B cell (primary cell): ENCODE results near the gene TENM4. TPM values are rescaled to one million over a fixed set of nuclear protein-coding genes. Genes with fewer than 3 reads are reported as not detected.

ENCODE experiments used
- ATAC-seq: fragments of 200-7000 bp; cut with Tn5 transposase; one replicate; pipeline ENCODE4 v1.10.0; 2021; ENCODE audit warnings: low read depth, mild to moderate bottlenecking, moderate number of reproducible peaks, moderate library complexity
- CTCF ChIA-PET: fragments of 350-600 bp; sonication (Branson Sonifier 250); formaldehyde crosslinking; loops from one replicate; lab custom pipeline; 2021; ENCODE audit warnings: antibody characterized with exemption, inconsistent platforms; lab: Charles Lee
- POLR2A ChIA-PET: fragments of 350-600 bp; sonication (Branson Sonifier 250); formaldehyde crosslinking; loops from one replicate; lab custom pipeline; 2021; ENCODE audit warnings: antibody characterized with exemption; lab: Charles Lee
- DNase-seq: peaks from one replicate; pipeline ENCODE4 v3.0.0; 2013
- H2AFZ ChIP-seq: 2 replicates; pipeline ENCODE4 v1.6.1; 2012; ENCODE audit warnings: mild to moderate bottlenecking, low read depth, low read length; ENCODE audit not compliant: insufficient read depth, poor library complexity, severe bottlenecking
- H3K27ac ChIP-seq, 2 donors: 1 replicate in 1 of 2; 2 replicates in 1 of 2; pipeline ENCODE4 v1.5.1; 2012 to 2013; ENCODE audit warnings: low read length in 2 of 2, mild to moderate bottlenecking in 2 of 2, moderate library complexity in 1 of 2
- H3K27me3 ChIP-seq, 4 experiments: fragments of 200-600 bp in 1 of 4; sonication (generic) in 1 of 4; replicated peaks in 1 of 4; 1 replicate in 2 of 4; 2 replicates in 2 of 4; pipeline versions ENCODE4 v1.6.1 to v1.7.0; 2013 to 2016; ENCODE audit warnings: low read length in 3 of 4, mild to moderate bottlenecking in 2 of 4, mixed read lengths in 1 of 4, moderate library complexity in 1 of 4; ENCODE audit not compliant: insufficient read depth in 4 of 4, control insufficient read depth in 3 of 4; ENCODE audit errors: control extremely low read depth in 1 of 4
- H3K36me3 ChIP-seq, 2 experiments: replicated peaks in 1 of 2; 1 replicate in 1 of 2; 2 replicates in 1 of 2; pipeline versions ENCODE4 v1.6.1 to v1.7.1; 2013; ENCODE audit warnings: low read length in 1 of 2; ENCODE audit not compliant: insufficient read depth in 2 of 2, control insufficient read depth in 1 of 2; ENCODE audit errors: control extremely low read depth in 1 of 2, extremely low read depth in 1 of 2
- H3K4me1 ChIP-seq, 2 donors: fragments of 200-600 bp in 1 of 2; sonication (generic) in 1 of 2; 1 replicate in 1 of 2; 2 replicates in 1 of 2; pipeline versions ENCODE4 v1.5.1 to v1.6.1; 2013 to 2017; ENCODE audit warnings: low read length in 2 of 2; ENCODE audit not compliant: control insufficient read depth in 2 of 2, insufficient read depth in 2 of 2
- H3K4me2 ChIP-seq: replicated peaks from 2 replicates; pipeline ENCODE3; 2012; ENCODE audit warnings: mild to moderate bottlenecking, low read depth, low read length; ENCODE audit not compliant: poor library complexity, severe bottlenecking
- H3K4me3 ChIP-seq, 5 experiments: fragments of 200-600 bp in 1 of 5; sonication (generic) in 1 of 5; 1 replicate in 3 of 5; 2 replicates in 2 of 5; pipeline versions ENCODE4 v1.5.1 to v1.7.0; 2011 to 2016; ENCODE audit warnings: low read length in 4 of 5, mild to moderate bottlenecking in 4 of 5, low read depth in 2 of 5, control low read depth in 1 of 5, moderate library complexity in 1 of 5; ENCODE audit not compliant: insufficient read depth in 1 of 5; ENCODE audit errors: control extremely low read depth in 1 of 5, extremely low read depth in 1 of 5
- H3K79me2 ChIP-seq: fragments of 200-600 bp; sonication (generic); one replicate; pipeline ENCODE4 v1.6.0; 2016; ENCODE audit warnings: low read length; ENCODE audit not compliant: control insufficient read depth, insufficient read depth
- H3K9ac ChIP-seq: fragments of 200-600 bp; sonication (generic); 2 replicates; pipeline ENCODE4 v1.6.1; 2017; ENCODE audit warnings: mild to moderate bottlenecking, low read length, moderate library complexity
- H3K9me3 ChIP-seq, 3 donors: one replicate each; pipeline versions ENCODE4 v1.6.1 to v1.7.1; 2013; ENCODE audit warnings: low read length in 2 of 3; ENCODE audit not compliant: control insufficient read depth in 2 of 3, insufficient read depth in 1 of 3; ENCODE audit errors: control extremely low read depth in 1 of 3
- H4K20me1 ChIP-seq: 2 replicates; pipeline ENCODE4 v1.6.0; 2012; ENCODE audit warnings: mild to moderate bottlenecking, low read length; ENCODE audit not compliant: insufficient read depth, control insufficient read depth, poor library complexity, severe bottlenecking
- H3K27ac Mint-ChIP-seq: one replicate; pipeline ENCODE4 v1.8.0; 2021; ENCODE audit warnings: mixed read lengths
- H3K27me3 Mint-ChIP-seq: one replicate; pipeline ENCODE4 v1.8.0; 2021; ENCODE audit warnings: mixed read lengths
- H3K4me1 Mint-ChIP-seq: one replicate; pipeline ENCODE4 v1.8.0; 2021; ENCODE audit warnings: mixed read lengths
- H3K4me3 Mint-ChIP-seq: one replicate; pipeline ENCODE4 v1.8.0; 2021; ENCODE audit warnings: mixed read lengths
- H3K9me3 Mint-ChIP-seq: one replicate; pipeline ENCODE4 v1.8.0; 2022; ENCODE audit warnings: mixed read lengths; ENCODE audit not compliant: insufficient read depth
- CTCF ChIP-seq: fragments of 200-600 bp; IDR thresholded peaks from one replicate; pipeline ENCODE4 v1.8.0; 2022; ENCODE audit warnings: antibody characterized with exemption, mild to moderate bottlenecking
- EZH2 ChIP-seq: IDR thresholded peaks from 2 replicates; pipeline ENCODE4 v1.6.1; 2012; ENCODE audit warnings: borderline replicate concordance, low read depth, mild to moderate bottlenecking, moderate library complexity, low read length; ENCODE audit not compliant: insufficient read depth, poor library complexity, severe bottlenecking
- WGBS: methylation state at CpG from one replicate; pipeline ENCODE4 v1.1.5; 2013; ENCODE audit warnings: missing lambda C conversion rate; ENCODE audit not compliant: insufficient coverage; 5-methylcytosine and 5-hydroxymethylcytosine counted together
- intact Hi-C: fragments of 100-400 bp; cut with micrococcal nuclease; formaldehyde crosslinking; loops from one replicate; pipeline ENCODE4 v1.10.0; 2022
- polyA plus RNA-seq: library from polyadenylated mRNA; depleted of rRNA; stranded (reverse); fragments of >200 nt; gene quantifications from 2 replicates; pipeline ENCODE4 v1.2.3, GENCODE V29; 2012
- total RNA-seq, 2 donors: library from RNA; stranded (reverse); fragments of 120-200 nt in 1 of 2; gene quantifications; 1 replicate in 1 of 2; 2 replicates in 1 of 2; pipeline versions ENCODE4 v1.2.3 to v1.2.4, GENCODE V29; 2013 to 2022

TENM4 gene
- total and polyA plus RNA-seq, 2 donors (not counting 1 experiment from before 2014, with no cell fraction given) = 0.09 to 5.7 TPM

GRCh38 chr11:79423736-79424135 lies 17.1 kb downstream of the TENM4 start:
- H3K27me3 Mint-ChIP-seq = peaks cover 11% of the 10 kb centered on the region
- Histone ChIP-seq H2AFZ (no peak overlapping the region), H3K36me3 (no peaks in the 10 kb centered on the region), H3K4me1 (no peaks in the 10 kb centered on the region), H3K4me3 (no peak overlapping the region), H3K9ac (no peak overlapping the region), H3K27ac (no peak overlapping the region), H4K20me1 (no peaks in the 10 kb centered on the region), H3K79me2 (no peaks in the 10 kb centered on the region), H3K27me3 (no peaks in the 10 kb centered on the region), H3K9me3 (no peaks in the 10 kb centered on the region), H3K4me2 (no peak overlapping the region)
- ATAC-seq (no peak), DNase-seq (no peak)
- ChIA-PET CTCF (interaction anchor here (1.2 kb wide), 1 partner anchor 18 kb away, joined by 3 read pairs; no protein-coding TSS in a partner anchor), POLR2A (no interaction called here)
- no peaks in the 10 kb centered on the region for H3K9me3 Mint-ChIP-seq
- TF ChIP-seq EZH2 (no peak), CTCF (no peak)
- H3K27ac Mint-ChIP-seq = no peak overlapping the region
- WGBS = 50% methylated on average over 1 of the region's 3 CpGs
- no peaks in the 10 kb centered on the region for H3K4me1 Mint-ChIP-seq
- H3K4me3 Mint-ChIP-seq = no peak overlapping the region
- intact Hi-C loops = no loop called here

GRCh38 chr11:79422866-79423265 lies 18.0 kb downstream of the TENM4 start:
- Histone ChIP-seq H3K27me3 (no peaks in the 10 kb centered on the region), H3K4me2 (no peak overlapping the region), H3K9ac (no peak overlapping the region), H3K79me2 (no peaks in the 10 kb centered on the region), H3K36me3 (no peaks in the 10 kb centered on the region), H3K27ac (no peak overlapping the region), H2AFZ (no peak overlapping the region), H3K4me3 (no peak overlapping the region), H3K4me1 (no peaks in the 10 kb centered on the region), H4K20me1 (no peaks in the 10 kb centered on the region), H3K9me3 (no peaks in the 10 kb centered on the region)
- DNase-seq (no peak), ATAC-seq (no peak)
- no peaks in the 10 kb centered on the region for H3K4me1 Mint-ChIP-seq
- CTCF ChIA-PET = no interaction called here
- WGBS = 83% methylated on average over 1 of the region's 2 CpGs
- intact Hi-C loops = no loop called here
- TF ChIP-seq CTCF = no peak
- TF ChIP-seq EZH2 = no peak
- POLR2A ChIA-PET = no interaction called here
- H3K27ac Mint-ChIP-seq = no peak overlapping the region
- peaks cover 11% of the 10 kb centered on the region for H3K27me3 Mint-ChIP-seq
- no peaks in the 10 kb centered on the region for H3K9me3 Mint-ChIP-seq
- no peak overlapping the region for H3K4me3 Mint-ChIP-seq
